ENCODE data around the gene POLD4. TPM values are rescaled to one million over a fixed set of nuclear protein-coding genes. Genes with fewer than 3 reads are reported as not detected.
A peak's percentile ranks its signal among the peaks of the same experiment; 100 is the strongest.

The POLD4 gene
- total and polyA plus RNA-seq, 2 of the 13 experiments (the other 11 are each of a cell fraction or from before 2014, with no cell fraction given) = 10.5 to 27.4 TPM

DNA sequence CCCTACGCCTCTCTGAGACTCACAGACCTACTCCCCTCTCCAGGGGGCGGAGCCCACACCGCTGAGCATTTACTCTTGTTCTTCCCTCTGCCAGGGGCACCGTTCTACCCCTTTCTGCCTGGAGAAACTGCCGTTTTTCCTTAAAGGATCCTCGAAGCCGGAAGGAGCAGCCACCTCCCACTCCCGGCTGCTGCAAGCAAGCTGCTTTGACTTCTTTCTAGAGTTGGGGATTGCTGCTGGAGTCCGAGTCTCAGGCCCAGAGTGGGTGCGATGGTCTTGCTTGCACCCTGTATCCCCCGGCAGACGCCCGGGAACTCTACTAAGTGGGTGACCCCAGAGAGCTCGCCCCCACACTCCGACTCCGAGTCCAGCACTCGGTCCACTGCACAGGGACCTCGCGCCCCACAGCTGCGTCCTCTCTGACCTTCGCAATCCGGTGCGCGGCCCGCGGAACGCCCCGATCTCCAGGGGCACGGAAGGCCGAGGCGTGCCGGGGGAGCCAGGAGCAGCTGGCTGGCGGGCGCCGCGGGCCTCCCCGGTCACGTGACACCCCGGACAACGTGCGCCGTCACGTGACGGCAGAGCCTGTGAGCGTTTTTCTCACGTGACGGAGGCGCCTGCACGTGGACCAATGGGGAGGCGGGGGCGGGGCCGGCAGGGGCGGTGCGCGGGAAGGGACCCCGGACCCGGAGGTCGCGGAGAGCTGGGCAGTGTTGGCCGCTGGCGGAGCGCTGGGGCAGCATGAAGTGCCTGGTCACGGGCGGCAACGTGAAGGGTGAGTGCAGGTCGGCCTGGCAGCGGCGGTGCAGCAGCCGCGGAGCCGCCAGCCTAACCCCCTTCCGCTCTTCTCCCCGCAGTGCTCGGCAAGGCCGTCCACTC lies 38.2 kb upstream of the POLD4 start, which contains the start of gene RAD9A (continued):
- peak; percentile 91 for TF ChIP-seq NFYC (CRISPR knock-in tag; IDR thresholded peaks at IDR 0.05)
- peak; percentile 95 for TF ChIP-seq ZFY (CRISPR knock-in tag; IDR thresholded peaks at IDR 0.05)
- no peak for TF ChIP-seq ZNF296 (CRISPR knock-in tag; conservative IDR thresholded peaks at IDR 0.05)
- TF ChIP-seq ZNF343 (CRISPR knock-in tag; IDR thresholded peaks at IDR 0.05) = 0 out of 2 replicates have a peak, but pooled peaks have one; percentile 73
- TF ChIP-seq ONECUT2 (CRISPR knock-in tag; IDR thresholded peaks at IDR 0.05) = no peak
- TF ChIP-seq ZNF577 (CRISPR knock-in tag; IDR thresholded peaks at IDR 0.05; ENCODE audit: borderline replicate concordance, low read depth) = no peak
- TF ChIP-seq ELF3 (CRISPR knock-in tag; IDR thresholded peaks at IDR 0.05) = peak; percentile 68
- TF ChIP-seq ZBTB7B (CRISPR knock-in tag; IDR thresholded peaks at IDR 0.05) = peak; percentile 77; the same call in 1 of the 2 replicates
- TF ChIP-seq TCF12 (IDR thresholded peaks at IDR 0.05) = no peak
- peak; percentile 70; the same call in 1 of the 2 replicates for TF ChIP-seq TCF12 (CRISPR knock-in tag; IDR thresholded peaks at IDR 0.05)
- TF ChIP-seq NCOA1 (CRISPR knock-in tag; IDR thresholded peaks at IDR 0.05) = no peak
- TF ChIP-seq ZNF337 (CRISPR knock-in tag; IDR thresholded peaks at IDR 0.05; ENCODE audit: borderline replicate concordance, low read depth) = no peak
- 0 out of 2 replicates have a peak, but pooled peaks have one; percentile 41 for TF ChIP-seq MAF1 (CRISPR knock-in tag; IDR thresholded peaks at IDR 0.05; ENCODE audit: borderline replicate concordance)
- 0 out of 2 replicates have a peak, but pooled peaks have one; percentile 28 for TF ChIP-seq BRD4 (CRISPR knock-in tag; IDR thresholded peaks at IDR 0.05)
- TF ChIP-seq, protein P1, sequence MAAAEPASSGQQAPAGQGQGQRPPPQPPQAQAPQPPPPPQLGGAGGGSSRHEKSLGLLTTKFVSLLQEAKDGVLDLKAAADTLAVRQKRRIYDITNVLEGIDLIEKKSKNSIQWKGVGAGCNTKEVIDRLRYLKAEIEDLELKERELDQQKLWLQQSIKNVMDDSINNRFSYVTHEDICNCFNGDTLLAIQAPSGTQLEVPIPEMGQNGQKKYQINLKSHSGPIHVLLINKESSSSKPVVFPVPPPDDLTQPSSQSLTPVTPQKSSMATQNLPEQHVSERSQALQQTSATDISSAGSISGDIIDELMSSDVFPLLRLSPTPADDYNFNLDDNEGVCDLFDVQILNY (CRISPR knock-in tag; conservative IDR thresholded peaks at IDR 0.05) = peak; percentile 86
- TF ChIP-seq TAF15 (IDR thresholded peaks at IDR 0.05; ENCODE audit: low read depth, low read length, poor library complexity, severe bottlenecking) = no peak
- TF ChIP-seq, protein P2, sequence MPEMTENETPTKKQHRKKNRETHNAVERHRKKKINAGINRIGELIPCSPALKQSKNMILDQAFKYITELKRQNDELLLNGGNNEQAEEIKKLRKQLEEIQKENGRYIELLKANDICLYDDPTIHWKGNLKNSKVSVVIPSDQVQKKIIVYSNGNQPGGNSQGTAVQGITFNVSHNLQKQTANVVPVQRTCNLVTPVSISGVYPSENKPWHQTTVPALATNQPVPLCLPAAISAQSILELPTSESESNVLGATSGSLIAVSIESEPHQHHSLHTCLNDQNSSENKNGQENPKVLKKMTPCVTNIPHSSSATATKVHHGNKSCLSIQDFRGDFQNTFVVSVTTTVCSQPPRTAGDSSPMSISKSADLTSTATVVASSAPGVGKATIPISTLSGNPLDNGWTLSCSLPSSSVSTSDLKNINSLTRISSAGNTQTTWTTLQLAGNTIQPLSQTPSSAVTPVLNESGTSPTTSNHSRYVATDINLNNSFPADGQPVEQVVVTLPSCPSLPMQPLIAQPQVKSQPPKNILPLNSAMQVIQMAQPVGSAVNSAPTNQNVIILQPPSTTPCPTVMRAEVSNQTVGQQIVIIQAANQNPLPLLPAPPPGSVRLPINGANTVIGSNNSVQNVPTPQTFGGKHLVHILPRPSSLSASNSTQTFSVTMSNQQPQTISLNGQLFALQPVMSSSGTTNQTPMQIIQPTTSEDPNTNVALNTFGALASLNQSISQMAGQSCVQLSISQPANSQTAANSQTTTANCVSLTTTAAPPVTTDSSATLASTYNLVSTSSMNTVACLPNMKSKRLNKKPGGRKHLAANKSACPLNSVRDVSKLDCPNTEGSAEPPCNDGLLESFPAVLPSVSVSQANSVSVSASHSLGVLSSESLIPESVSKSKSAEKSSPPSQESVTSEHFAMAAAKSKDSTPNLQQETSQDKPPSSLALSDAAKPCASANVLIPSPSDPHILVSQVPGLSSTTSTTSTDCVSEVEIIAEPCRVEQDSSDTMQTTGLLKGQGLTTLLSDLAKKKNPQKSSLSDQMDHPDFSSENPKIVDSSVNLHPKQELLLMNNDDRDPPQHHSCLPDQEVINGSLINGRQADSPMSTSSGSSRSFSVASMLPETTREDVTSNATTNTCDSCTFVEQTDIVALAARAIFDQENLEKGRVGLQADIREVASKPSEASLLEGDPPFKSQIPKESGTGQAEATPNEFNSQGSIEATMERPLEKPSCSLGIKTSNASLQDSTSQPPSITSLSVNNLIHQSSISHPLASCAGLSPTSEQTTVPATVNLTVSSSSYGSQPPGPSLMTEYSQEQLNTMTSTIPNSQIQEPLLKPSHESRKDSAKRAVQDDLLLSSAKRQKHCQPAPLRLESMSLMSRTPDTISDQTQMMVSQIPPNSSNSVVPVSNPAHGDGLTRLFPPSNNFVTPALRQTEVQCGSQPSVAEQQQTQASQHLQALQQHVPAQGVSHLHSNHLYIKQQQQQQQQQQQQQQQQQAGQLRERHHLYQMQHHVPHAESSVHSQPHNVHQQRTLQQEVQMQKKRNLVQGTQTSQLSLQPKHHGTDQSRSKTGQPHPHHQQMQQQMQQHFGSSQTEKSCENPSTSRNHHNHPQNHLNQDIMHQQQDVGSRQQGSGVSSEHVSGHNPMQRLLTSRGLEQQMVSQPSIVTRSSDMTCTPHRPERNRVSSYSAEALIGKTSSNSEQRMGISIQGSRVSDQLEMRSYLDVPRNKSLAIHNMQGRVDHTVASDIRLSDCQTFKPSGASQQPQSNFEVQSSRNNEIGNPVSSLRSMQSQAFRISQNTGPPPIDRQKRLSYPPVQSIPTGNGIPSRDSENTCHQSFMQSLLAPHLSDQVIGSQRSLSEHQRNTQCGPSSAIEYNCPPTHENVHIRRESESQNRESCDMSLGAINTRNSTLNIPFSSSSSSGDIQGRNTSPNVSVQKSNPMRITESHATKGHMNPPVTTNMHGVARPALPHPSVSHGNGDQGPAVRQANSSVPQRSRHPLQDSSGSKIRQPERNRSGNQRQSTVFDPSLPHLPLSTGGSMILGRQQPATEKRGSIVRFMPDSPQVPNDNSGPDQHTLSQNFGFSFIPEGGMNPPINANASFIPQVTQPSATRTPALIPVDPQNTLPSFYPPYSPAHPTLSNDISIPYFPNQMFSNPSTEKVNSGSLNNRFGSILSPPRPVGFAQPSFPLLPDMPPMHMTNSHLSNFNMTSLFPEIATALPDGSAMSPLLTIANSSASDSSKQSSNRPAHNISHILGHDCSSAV (CRISPR knock-in tag; IDR thresholded peaks at IDR 0.05; ENCODE audit: borderline replicate concordance) = no peak; the same call in 1 of the 2 replicates
- no peak for TF ChIP-seq ZNF3 (CRISPR knock-in tag; IDR thresholded peaks at IDR 0.05)
- TF ChIP-seq GATAD1 (CRISPR knock-in tag; IDR thresholded peaks at IDR 0.05) = peak; percentile 96
- peak; percentile 84 for TF ChIP-seq DR1 (CRISPR knock-in tag; IDR thresholded peaks at IDR 0.05)
- no peak for TF ChIP-seq MIXL1 (CRISPR knock-in tag; IDR thresholded peaks at IDR 0.05)
- no peak for TF ChIP-seq NFRKB (IDR thresholded peaks at IDR 0.05)
- peak; percentile 84; the same call in 1 of the 2 replicates for TF ChIP-seq ESRRA (CRISPR knock-in tag; IDR thresholded peaks at IDR 0.05; ENCODE audit: low read depth)
